ENCODE data around the gene OCSTAMP. TPM values are rescaled to one million over a fixed set of nuclear protein-coding genes. Genes with fewer than 3 reads are reported as not detected.

Gene OCSTAMP
- total and polyA plus RNA-seq, 2 experiments from 2014 or later, result 0.32 to 0.45 TPM

DNA sequence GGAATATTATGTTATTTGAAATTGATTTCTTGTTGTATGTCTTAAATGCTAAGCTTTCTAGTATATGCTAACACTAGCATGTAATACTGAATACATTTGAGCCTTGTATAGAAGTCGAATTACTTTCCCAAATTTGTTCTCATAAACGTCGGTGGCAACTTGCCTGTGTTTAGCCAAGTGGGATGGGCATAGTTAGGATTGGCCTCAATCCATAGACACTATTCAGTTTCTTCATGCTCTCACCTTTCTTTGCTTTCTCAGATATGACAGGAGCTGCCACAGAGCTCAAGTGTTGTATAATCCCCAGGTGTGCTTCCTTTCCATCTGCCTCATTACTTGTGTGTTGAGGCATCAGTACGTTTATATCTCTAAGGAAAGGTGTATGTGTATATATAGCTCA, 56.4 kb downstream of the OCSTAMP start:
- Histone ChIP-seq H3F3A (replicated peaks; ENCODE audit: low read depth) (no peaks in the 10 kb centered on the region), H3K79me2 (replicated peaks; ENCODE audit: insufficient read depth) (no peaks in the 10 kb centered on the region), H4K20me1 (replicated peaks; ENCODE audit: insufficient read depth) (no peaks in the 10 kb centered on the region), H3K4me1 (ENCODE audit: insufficient read depth) (no peaks in the 10 kb centered on the region), H3K9me2 (ENCODE audit: insufficient read depth) (no peaks in the 10 kb centered on the region), H3K27me3 (ENCODE audit: insufficient read depth) (no peaks in the 10 kb centered on the region), H2AFZ (no peak overlapping the region), H3K4me3 (no peak overlapping the region), H3K36me3 (ENCODE audit: insufficient read depth) (peaks cover under 1% of the 10 kb centered on the region; the same call in 1 of the 2 replicates), H3K4me2 (no peak overlapping the region), H3K27ac (ENCODE audit: low read depth) (no peak overlapping the region)
- TF ChIP-seq, protein P1, sequence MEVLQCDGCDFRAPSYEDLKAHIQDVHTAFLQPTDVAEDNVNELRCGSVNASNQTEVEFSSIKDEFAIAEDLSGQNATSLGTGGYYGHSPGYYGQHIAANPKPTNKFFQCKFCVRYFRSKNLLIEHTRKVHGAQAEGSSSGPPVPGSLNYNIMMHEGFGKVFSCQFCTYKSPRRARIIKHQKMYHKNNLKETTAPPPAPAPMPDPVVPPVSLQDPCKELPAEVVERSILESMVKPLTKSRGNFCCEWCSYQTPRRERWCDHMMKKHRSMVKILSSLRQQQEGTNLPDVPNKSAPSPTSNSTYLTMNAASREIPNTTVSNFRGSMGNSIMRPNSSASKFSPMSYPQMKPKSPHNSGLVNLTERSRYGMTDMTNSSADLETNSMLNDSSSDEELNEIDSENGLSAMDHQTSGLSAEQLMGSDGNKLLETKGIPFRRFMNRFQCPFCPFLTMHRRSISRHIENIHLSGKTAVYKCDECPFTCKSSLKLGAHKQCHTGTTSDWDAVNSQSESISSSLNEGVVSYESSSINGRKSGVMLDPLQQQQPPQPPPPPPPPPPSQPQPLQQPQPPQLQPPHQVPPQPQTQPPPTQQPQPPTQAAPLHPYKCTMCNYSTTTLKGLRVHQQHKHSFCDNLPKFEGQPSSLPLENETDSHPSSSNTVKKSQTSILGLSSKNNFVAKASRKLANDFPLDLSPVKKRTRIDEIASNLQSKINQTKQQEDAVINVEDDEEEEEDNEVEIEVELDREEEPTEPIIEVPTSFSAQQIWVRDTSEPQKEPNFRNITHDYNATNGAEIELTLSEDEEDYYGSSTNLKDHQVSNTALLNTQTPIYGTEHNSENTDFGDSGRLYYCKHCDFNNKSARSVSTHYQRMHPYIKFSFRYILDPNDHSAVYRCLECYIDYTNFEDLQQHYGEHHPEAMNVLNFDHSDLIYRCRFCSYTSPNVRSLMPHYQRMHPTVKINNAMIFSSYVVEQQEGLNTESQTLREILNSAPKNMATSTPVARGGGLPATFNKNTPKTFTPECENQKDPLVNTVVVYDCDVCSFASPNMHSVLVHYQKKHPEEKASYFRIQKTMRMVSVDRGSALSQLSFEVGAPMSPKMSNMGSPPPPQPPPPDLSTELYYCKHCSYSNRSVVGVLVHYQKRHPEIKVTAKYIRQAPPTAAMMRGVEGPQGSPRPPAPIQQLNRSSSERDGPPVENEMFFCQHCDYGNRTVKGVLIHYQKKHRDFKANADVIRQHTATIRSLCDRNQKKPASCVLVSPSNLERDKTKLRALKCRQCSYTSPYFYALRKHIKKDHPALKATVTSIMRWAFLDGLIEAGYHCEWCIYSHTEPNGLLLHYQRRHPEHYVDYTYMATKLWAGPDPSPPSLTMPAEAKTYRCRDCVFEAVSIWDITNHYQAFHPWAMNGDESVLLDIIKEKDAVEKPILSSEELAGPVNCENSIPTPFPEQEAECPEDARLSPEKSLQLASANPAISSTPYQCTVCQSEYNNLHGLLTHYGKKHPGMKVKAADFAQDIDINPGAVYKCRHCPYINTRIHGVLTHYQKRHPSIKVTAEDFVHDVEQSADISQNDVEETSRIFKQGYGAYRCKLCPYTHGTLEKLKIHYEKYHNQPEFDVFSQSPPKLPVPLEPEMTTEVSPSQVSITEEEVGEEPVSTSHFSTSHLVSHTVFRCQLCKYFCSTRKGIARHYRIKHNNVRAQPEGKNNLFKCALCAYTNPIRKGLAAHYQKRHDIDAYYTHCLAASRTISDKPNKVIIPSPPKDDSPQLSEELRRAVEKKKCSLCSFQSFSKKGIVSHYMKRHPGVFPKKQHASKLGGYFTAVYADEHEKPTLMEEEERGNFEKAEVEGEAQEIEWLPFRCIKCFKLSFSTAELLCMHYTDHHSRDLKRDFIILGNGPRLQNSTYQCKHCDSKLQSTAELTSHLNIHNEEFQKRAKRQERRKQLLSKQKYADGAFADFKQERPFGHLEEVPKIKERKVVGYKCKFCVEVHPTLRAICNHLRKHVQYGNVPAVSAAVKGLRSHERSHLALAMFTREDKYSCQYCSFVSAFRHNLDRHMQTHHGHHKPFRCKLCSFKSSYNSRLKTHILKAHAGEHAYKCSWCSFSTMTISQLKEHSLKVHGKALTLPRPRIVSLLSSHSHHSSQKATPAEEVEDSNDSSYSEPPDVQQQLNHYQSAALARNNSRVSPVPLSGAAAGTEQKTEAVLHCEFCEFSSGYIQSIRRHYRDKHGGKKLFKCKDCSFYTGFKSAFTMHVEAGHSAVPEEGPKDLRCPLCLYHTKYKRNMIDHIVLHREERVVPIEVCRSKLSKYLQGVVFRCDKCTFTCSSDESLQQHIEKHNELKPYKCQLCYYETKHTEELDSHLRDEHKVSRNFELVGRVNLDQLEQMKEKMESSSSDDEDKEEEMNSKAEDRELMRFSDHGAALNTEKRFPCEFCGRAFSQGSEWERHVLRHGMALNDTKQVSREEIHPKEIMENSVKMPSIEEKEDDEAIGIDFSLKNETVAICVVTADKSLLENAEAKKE (CRISPR knock-in tag; IDR thresholded peaks at IDR 0.05), result no peak
- TF ChIP-seq JUNB (IDR thresholded peaks at IDR 0.05; ENCODE audit: unreplicated experiment) (no peak), ZNF114 (CRISPR knock-in tag; IDR thresholded peaks at IDR 0.05) (no peak), POLR2AphosphoS5 (IDR thresholded peaks at IDR 0.05; ENCODE audit: low read depth) (no peak), STAT1 (IDR thresholded peaks at IDR 0.05; ENCODE audit: unreplicated experiment) (no peak)
- TF ChIP-seq, protein P2, sequence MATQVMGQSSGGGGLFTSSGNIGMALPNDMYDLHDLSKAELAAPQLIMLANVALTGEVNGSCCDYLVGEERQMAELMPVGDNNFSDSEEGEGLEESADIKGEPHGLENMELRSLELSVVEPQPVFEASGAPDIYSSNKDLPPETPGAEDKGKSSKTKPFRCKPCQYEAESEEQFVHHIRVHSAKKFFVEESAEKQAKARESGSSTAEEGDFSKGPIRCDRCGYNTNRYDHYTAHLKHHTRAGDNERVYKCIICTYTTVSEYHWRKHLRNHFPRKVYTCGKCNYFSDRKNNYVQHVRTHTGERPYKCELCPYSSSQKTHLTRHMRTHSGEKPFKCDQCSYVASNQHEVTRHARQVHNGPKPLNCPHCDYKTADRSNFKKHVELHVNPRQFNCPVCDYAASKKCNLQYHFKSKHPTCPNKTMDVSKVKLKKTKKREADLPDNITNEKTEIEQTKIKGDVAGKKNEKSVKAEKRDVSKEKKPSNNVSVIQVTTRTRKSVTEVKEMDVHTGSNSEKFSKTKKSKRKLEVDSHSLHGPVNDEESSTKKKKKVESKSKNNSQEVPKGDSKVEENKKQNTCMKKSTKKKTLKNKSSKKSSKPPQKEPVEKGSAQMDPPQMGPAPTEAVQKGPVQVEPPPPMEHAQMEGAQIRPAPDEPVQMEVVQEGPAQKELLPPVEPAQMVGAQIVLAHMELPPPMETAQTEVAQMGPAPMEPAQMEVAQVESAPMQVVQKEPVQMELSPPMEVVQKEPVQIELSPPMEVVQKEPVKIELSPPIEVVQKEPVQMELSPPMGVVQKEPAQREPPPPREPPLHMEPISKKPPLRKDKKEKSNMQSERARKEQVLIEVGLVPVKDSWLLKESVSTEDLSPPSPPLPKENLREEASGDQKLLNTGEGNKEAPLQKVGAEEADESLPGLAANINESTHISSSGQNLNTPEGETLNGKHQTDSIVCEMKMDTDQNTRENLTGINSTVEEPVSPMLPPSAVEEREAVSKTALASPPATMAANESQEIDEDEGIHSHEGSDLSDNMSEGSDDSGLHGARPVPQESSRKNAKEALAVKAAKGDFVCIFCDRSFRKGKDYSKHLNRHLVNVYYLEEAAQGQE (IDR thresholded peaks at IDR 0.05; ENCODE audit: unreplicated experiment), result no peak
- H3K4me1 Mint-ChIP-seq, result no peaks in the 10 kb centered on the region; the same call in 2 of the 3 replicates
- peaks cover 23% of the 10 kb centered on the region for H3K9me3 Mint-ChIP-seq
- peaks cover 40% of the 10 kb centered on the region for H3K36me3 Mint-ChIP-seq (ENCODE audit: low read depth)
- no peak for DNase-seq (ENCODE audit: low spot score)
- H3K27ac Mint-ChIP-seq, result no peak overlapping the region
- no peak for ATAC-seq
- peaks cover 6% of the 10 kb centered on the region for H3K27me3 Mint-ChIP-seq (ENCODE audit: insufficient read depth, low read depth, poor library complexity)
- no peak overlapping the region for H3K4me3 Mint-ChIP-seq

Measured in GM23338 (cell line).